T-helper 17 cell (primary cell): ENCODE results near the gene AKR7A3. TPM values are rescaled to one million over a fixed set of nuclear protein-coding genes. Genes with fewer than 3 reads are reported as not detected.
"Not testable (repeated sequence)": the region's sequence is repeated elsewhere in the genome, so short reads cannot be mapped to it uniquely, and the experiment has no call there.

ENCODE experiments used
- ATAC-seq: fragments of 150-1000 bp; cut with Tn5 transposase; 2 replicates; pipeline ENCODE4 v1.10.0; 2021; ENCODE audit warnings: mild to moderate bottlenecking, moderate library complexity
- DNase-seq, 3 donors: peaks; one replicate each; pipeline versions ENCODE4 v3.0.0 to v3.0.0-alpha.2; 2020 to 2021
- H3K9me3 ChIP-seq: one replicate; pipeline ENCODE4 v1.7.0; 2013; ENCODE audit warnings: low read length, mild to moderate bottlenecking; ENCODE audit not compliant: control insufficient read depth, poor library complexity, severe bottlenecking
- H3K27ac Mint-ChIP-seq: one replicate; pipeline ENCODE4 v1.8.0; 2022; ENCODE audit warnings: mild to moderate bottlenecking, moderate library complexity, mixed read lengths
- H3K27me3 Mint-ChIP-seq: one replicate; pipeline ENCODE4 v1.8.0; 2022; ENCODE audit warnings: mixed read lengths
- H3K36me3 Mint-ChIP-seq: one replicate; pipeline ENCODE4 v1.8.0; 2022; ENCODE audit warnings: low read depth, mixed read lengths
- H3K4me1 Mint-ChIP-seq: one replicate; pipeline ENCODE4 v1.8.0; 2022; ENCODE audit warnings: mild to moderate bottlenecking, mixed read lengths
- H3K4me3 Mint-ChIP-seq: one replicate; pipeline ENCODE4 v1.8.0; 2022; ENCODE audit warnings: mild to moderate bottlenecking, moderate library complexity, mixed read lengths
- total RNA-seq, 4 donors: library from RNA in 2 of 4; stranded (reverse) in 2 of 4; gene quantifications; one replicate each; pipeline ENCODE4 v1.2.3 and lab custom pipeline; 2022 to 2026

The AKR7A3 gene
- total RNA-seq, 2 donors from 2014 or later = 1.1 to 1.4 TPM

- Mint-ChIP-seq H3K27me3 (no peaks in the 10 kb centered on the region), H3K4me1 (no peaks in the 10 kb centered on the region), H3K27ac (no peak overlapping the region), H3K4me3 (no peak overlapping the region), H3K36me3 (no peaks in the 10 kb centered on the region)
- no peaks in the 10 kb centered on the region for H3K9me3 ChIP-seq
- no peak for ATAC-seq
- DNase-seq = no peak
Measured at GRCh38 chr1:19300211-19300610, 11.6 kb upstream of the AKR7A3 start.

- no peak for ATAC-seq
- H3K27me3 Mint-ChIP-seq = peaks cover 3% of the 10 kb centered on the region
- H3K4me3 Mint-ChIP-seq = no peak overlapping the region
- H3K4me1 Mint-ChIP-seq = no peaks in the 10 kb centered on the region
- peaks cover 2% of the 10 kb centered on the region for H3K36me3 Mint-ChIP-seq
- no peak for DNase-seq
- no peaks in the 10 kb centered on the region for H3K9me3 ChIP-seq
- no peak overlapping the region for H3K27ac Mint-ChIP-seq
Measured at GRCh38 chr1:19294638-19295037, 6.1 kb upstream of the AKR7A3 start.

GRCh38 chr1:19289244-19289643 lies 674 bp upstream of the AKR7A3 start:
- peaks cover 2% of the 10 kb centered on the region for H3K36me3 Mint-ChIP-seq
- no peak for ATAC-seq

GRCh38 chr1:19287436-19288185 lies 959 bp downstream of the AKR7A3 start:
- Mint-ChIP-seq H3K27me3 (peaks cover 18% of the 10 kb centered on the region), H3K4me3 (peak overlapping the region; percentile 78), H3K36me3 (peaks cover 2% of the 10 kb centered on the region), H3K27ac (no peak overlapping the region), H3K4me1 (peaks cover 12% of the 10 kb centered on the region)
- no peaks in the 10 kb centered on the region for H3K9me3 ChIP-seq
- no peak for DNase-seq
- ATAC-seq = no peak

More at GRCh38 chr1:19289244-19289643, 674 bp upstream of the AKR7A3 start:
- peaks cover 18% of the 10 kb centered on the region for H3K27me3 Mint-ChIP-seq
- no peak for DNase-seq
- H3K9me3 ChIP-seq = no peaks in the 10 kb centered on the region
- H3K4me3 Mint-ChIP-seq = peak overlapping the region; percentile 71
- H3K4me1 Mint-ChIP-seq = peaks cover 12% of the 10 kb centered on the region
- peak overlapping the region; percentile 53 for H3K27ac Mint-ChIP-seq

GRCh38 chr1:19285807-19286206 lies 2.8 kb downstream of the AKR7A3 start:
- not testable (repeated sequence) for H3K4me3 Mint-ChIP-seq, DNase-seq, H3K27ac Mint-ChIP-seq, H3K9me3 ChIP-seq, ATAC-seq, H3K36me3 Mint-ChIP-seq
- Mint-ChIP-seq H3K27me3 (peaks cover 18% of the 10 kb centered on the region), H3K4me1 (peaks cover 12% of the 10 kb centered on the region)

GRCh38 chr1:19285366-19285765 lies 3.2 kb downstream of the AKR7A3 start:
- H3K27me3 Mint-ChIP-seq = peaks cover 18% of the 10 kb centered on the region

GRCh38 chr1:19284881-19285280 lies 3.7 kb downstream of the AKR7A3 start:
- no peaks in the 10 kb centered on the region for H3K9me3 ChIP-seq
- DNase-seq = no peak
- Mint-ChIP-seq H3K27me3 (peaks cover 18% of the 10 kb centered on the region), H3K4me1 (peaks cover 12% of the 10 kb centered on the region), H3K27ac (no peak overlapping the region), H3K36me3 (peaks cover under 1% of the 10 kb centered on the region), H3K4me3 (no peak overlapping the region)
- ATAC-seq = no peak

More at GRCh38 chr1:19285366-19285765, 3.2 kb downstream of the AKR7A3 start:
- not testable (repeated sequence) for H3K27ac Mint-ChIP-seq, H3K9me3 ChIP-seq, DNase-seq, H3K4me3 Mint-ChIP-seq, H3K36me3 Mint-ChIP-seq, ATAC-seq
- peaks cover 12% of the 10 kb centered on the region for H3K4me1 Mint-ChIP-seq

GRCh38 chr1:19283891-19284290 lies 4.7 kb downstream of the AKR7A3 start:
- peaks cover 9% of the 10 kb centered on the region for H3K27me3 Mint-ChIP-seq
- H3K27ac Mint-ChIP-seq = no peak overlapping the region
- no peak for DNase-seq
- no peaks in the 10 kb centered on the region for H3K36me3 Mint-ChIP-seq
- ATAC-seq = no peak
- peaks cover 7% of the 10 kb centered on the region for H3K4me1 Mint-ChIP-seq
- H3K9me3 ChIP-seq = no peaks in the 10 kb centered on the region
- no peak overlapping the region for H3K4me3 Mint-ChIP-seq

- peaks cover 3% of the 10 kb centered on the region for H3K36me3 Mint-ChIP-seq
- no peak for ATAC-seq
Measured at GRCh38 chr1:19274636-19275035, 13.9 kb downstream of the AKR7A3 start.

GRCh38 chr1:19273844-19274531 lies 14.6 kb downstream of the AKR7A3 start:
- H3K36me3 Mint-ChIP-seq, DNase-seq, H3K4me3 Mint-ChIP-seq, H3K27ac Mint-ChIP-seq, H3K9me3 ChIP-seq, H3K4me1 Mint-ChIP-seq: not testable (repeated sequence)
- ATAC-seq = peak; percentile 37
- peaks cover 10% of the 10 kb centered on the region for H3K27me3 Mint-ChIP-seq

More at GRCh38 chr1:19274636-19275035, 13.9 kb downstream of the AKR7A3 start:
- peaks cover 10% of the 10 kb centered on the region for H3K27me3 Mint-ChIP-seq
- no peak for DNase-seq
- no peak overlapping the region for H3K27ac Mint-ChIP-seq
- H3K9me3 ChIP-seq = peaks cover 3% of the 10 kb centered on the region
- H3K4me1 Mint-ChIP-seq = no peaks in the 10 kb centered on the region
- no peak overlapping the region for H3K4me3 Mint-ChIP-seq

GRCh38 chr1:19273106-19273843 lies 15.3 kb downstream of the AKR7A3 start:
- no peaks in the 10 kb centered on the region for H3K4me1 Mint-ChIP-seq
- DNase-seq = no peak
- peaks cover 10% of the 10 kb centered on the region for H3K27me3 Mint-ChIP-seq
- H3K4me3 Mint-ChIP-seq = no peak overlapping the region
- H3K36me3 Mint-ChIP-seq = peaks cover 3% of the 10 kb centered on the region
- no peak overlapping the region for H3K27ac Mint-ChIP-seq
- no peak for ATAC-seq
- H3K9me3 ChIP-seq = peaks cover 3% of the 10 kb centered on the region

- Mint-ChIP-seq H3K4me1 (no peaks in the 10 kb centered on the region), H3K27ac (no peak overlapping the region), H3K4me3 (no peak overlapping the region), H3K27me3 (peaks cover 10% of the 10 kb centered on the region), H3K36me3 (peaks cover 3% of the 10 kb centered on the region)
- H3K9me3 ChIP-seq = peaks cover 3% of the 10 kb centered on the region
- no peak for ATAC-seq
- DNase-seq = no peak
Measured at GRCh38 chr1:19272064-19272463, 16.5 kb downstream of the AKR7A3 start.

GRCh38 chr1:19270343-19270730 lies 18.2 kb downstream of the AKR7A3 start:
- H3K9me3 ChIP-seq, H3K4me1 Mint-ChIP-seq, H3K4me3 Mint-ChIP-seq, H3K36me3 Mint-ChIP-seq, H3K27ac Mint-ChIP-seq, ATAC-seq, DNase-seq: not testable (repeated sequence)
- H3K27me3 Mint-ChIP-seq = peaks cover 10% of the 10 kb centered on the region
